SK-N-SH (cell line): ENCODE measurements around the gene RELB. TPM values are rescaled to one million over a fixed set of nuclear protein-coding genes. Genes with fewer than 3 reads are reported as not detected.

Experiments used
- CTCF ChIA-PET: fragments of 300-600, 350-600 bp; formaldehyde crosslinking; extraction: SDS; loops from one replicate; lab custom pipeline; 2021; lab: Yijun Ruan, JAX
- POLR2A ChIA-PET: fragments of 350-600 bp; sonication (Branson Sonifier 250); formaldehyde crosslinking; extraction: SDS; loops from one replicate; lab custom pipeline; 2020; ENCODE audit warnings: antibody characterized with exemption, inconsistent platforms; lab: Yijun Ruan, JAX
- DNase-seq: peaks from one replicate; pipeline ENCODE4 v3.0.0; 2012
- H2AFZ ChIP-seq: fragments of 200-600 bp; sonication (generic); 2 replicates; pipeline ENCODE4 v1.8.1; 2016; ENCODE audit warnings: antibody characterized with exemption, mild to moderate bottlenecking, low read depth
- H3F3A ChIP-seq: fragments of 200-600 bp; sonication (generic); replicated peaks from 2 replicates; pipeline ENCODE3; 2016; ENCODE audit warnings: antibody characterized with exemption, mild to moderate bottlenecking; ENCODE audit not compliant: insufficient read depth
- H3K27ac ChIP-seq, 2 experiments: fragments of 200-500 bp in 1 of 2; fragments of 200-600 bp in 1 of 2; sonication (Bioruptor generic) in 1 of 2; sonication (generic), shearing (Covaris generic) in 1 of 2; 2 replicates each; pipeline versions ENCODE4 v1.5.1 to v1.6.1; 2014 to 2016; ENCODE audit warnings: low read depth in 2 of 2, inconsistent platforms in 1 of 2, low read length in 1 of 2, mild to moderate bottlenecking in 1 of 2, mixed read lengths in 1 of 2
- H3K27me3 ChIP-seq: fragments of 200-600 bp; sonication (generic), shearing (Covaris generic); 2 replicates; pipeline ENCODE4 v1.6.1; 2016; ENCODE audit warnings: mixed run types; ENCODE audit not compliant: insufficient read depth
- H3K36me3 ChIP-seq, 2 experiments: fragments of 200-500 bp in 1 of 2; fragments of 200-600 bp in 1 of 2; sonication (Bioruptor generic) in 1 of 2; sonication (generic) in 1 of 2; replicated peaks in 1 of 2; 2 replicates each; pipeline versions ENCODE3 to v1.5.1; 2014 to 2016; ENCODE audit warnings: low read length in 1 of 2, mild to moderate bottlenecking in 1 of 2; ENCODE audit not compliant: insufficient read depth in 2 of 2, control insufficient read depth in 1 of 2
- H3K4me1 ChIP-seq, 2 experiments: fragments of 200-500 bp in 1 of 2; fragments of 200-600 bp in 1 of 2; sonication (Bioruptor generic) in 1 of 2; sonication (generic), shearing (Covaris generic) in 1 of 2; 2 replicates each; pipeline versions ENCODE4 v1.5.1 to v1.6.1; 2014 to 2016; ENCODE audit warnings: low read depth in 1 of 2, low read length in 1 of 2, mixed run types in 1 of 2; ENCODE audit not compliant: insufficient read depth in 2 of 2, control insufficient read depth in 1 of 2
- H3K4me2 ChIP-seq: fragments of 200-600 bp; sonication (generic), shearing (Covaris generic); 2 replicates; pipeline ENCODE4 v1.6.1; 2017; ENCODE audit warnings: mixed run types
- H3K4me3 ChIP-seq, 2 experiments: fragments of 200-500 bp in 1 of 2; fragments of 200-600 bp in 1 of 2; sonication (Bioruptor generic) in 1 of 2; sonication (generic), shearing (Covaris generic) in 1 of 2; 2 replicates each; pipeline versions ENCODE4 v1.5.1 to v1.8.1; 2014 to 2016; ENCODE audit warnings: low read depth in 2 of 2, inconsistent platforms in 1 of 2, low read length in 1 of 2, mild to moderate bottlenecking in 1 of 2, mixed read lengths in 1 of 2, moderate library complexity in 1 of 2
- H3K79me2 ChIP-seq: fragments of 200-600 bp; sonication (generic); 2 replicates; pipeline ENCODE4 v1.8.1; 2017; ENCODE audit warnings: mild to moderate bottlenecking; ENCODE audit not compliant: insufficient read depth
- H3K9ac ChIP-seq: fragments of 200-600 bp; sonication (generic); 2 replicates; pipeline ENCODE4 v1.6.1; 2017; ENCODE audit warnings: mixed run types
- H3K9me2 ChIP-seq: fragments of 200-600 bp; sonication (generic); 2 replicates; pipeline ENCODE4 v1.6.1; 2017; ENCODE audit warnings: mixed run types
- H3K9me3 ChIP-seq: fragments of 200-600 bp; sonication (generic); 2 replicates; pipeline ENCODE4 v1.6.1; 2017; ENCODE audit warnings: mixed run types, mild to moderate bottlenecking, moderate library complexity
- H4K20me1 ChIP-seq: fragments of 200-600 bp; sonication (generic); 2 replicates; pipeline ENCODE4 v1.6.1; 2017; ENCODE audit warnings: mild to moderate bottlenecking, mixed run types; ENCODE audit not compliant: insufficient read depth
- CHD2 ChIP-seq: fragments of 150-350 bp; IDR thresholded peaks from 2 replicates; pipeline ENCODE4 v1.6.1; 2018; ENCODE audit warnings: low read length; ENCODE audit not compliant: partially characterized antibody
- FOXM1 ChIP-seq: IDR thresholded peaks from 2 replicates; pipeline ENCODE4 v1.4.0; 2012; ENCODE audit warnings: low read depth, mild to moderate bottlenecking
- JUND ChIP-seq: IDR thresholded peaks from 2 replicates; pipeline ENCODE4 v1.4.0; 2012
- MEF2A ChIP-seq: IDR thresholded peaks from 2 replicates; pipeline ENCODE4 v1.4.0; 2012; ENCODE audit warnings: low read depth, borderline replicate concordance
- MXI1 ChIP-seq: IDR thresholded peaks from 2 replicates; pipeline ENCODE4 v1.6.1; 2012; ENCODE audit warnings: mild to moderate bottlenecking, low read depth, low read length, improper control_type of control experiment
- NFIC ChIP-seq: IDR thresholded peaks from 2 replicates; pipeline ENCODE4 v1.4.0; 2012; ENCODE audit warnings: borderline replicate concordance
- NRF1 ChIP-seq: IDR thresholded peaks from 2 replicates; pipeline ENCODE4 v1.6.1; 2012; ENCODE audit warnings: low read depth, mild to moderate bottlenecking, low read length
- RAD21 ChIP-seq: IDR thresholded peaks from 2 replicates; pipeline ENCODE4 v1.6.1; 2012; ENCODE audit warnings: mild to moderate bottlenecking, low read length
- RXRA ChIP-seq: IDR thresholded peaks from 2 replicates; pipeline ENCODE4 v1.4.0; 2012; ENCODE audit warnings: low read depth, mild to moderate bottlenecking, borderline replicate concordance
- SIN3A ChIP-seq: IDR thresholded peaks from 2 replicates; pipeline ENCODE4 v1.6.1; 2012; ENCODE audit warnings: low read depth, mild to moderate bottlenecking, low read length, moderate library complexity, borderline replicate concordance
- TCF12 ChIP-seq: IDR thresholded peaks from 2 replicates; pipeline ENCODE4 v1.4.0; 2012
- WGBS: methylation state at CpG from one replicate; pipeline ENCODE4 v1.1.6; 2017; ENCODE audit warnings: low lambda C conversion rate; 5-methylcytosine and 5-hydroxymethylcytosine counted together
- polyA plus RNA-seq, 3 experiments: library from polyadenylated mRNA; depleted of rRNA; stranded (reverse); fragments of >200 nt; gene quantifications; 2 replicates each; pipeline ENCODE4 v1.2.3, GENCODE V29; 2012
- TF ChIP-seq, protein P1 (sequence below): IDR thresholded peaks from 2 replicates; pipeline ENCODE4 v1.4.0; 2012; ENCODE audit warnings: low read depth
- TF ChIP-seq, protein P2 (sequence below): fragments of 150-350 bp; IDR thresholded peaks from 2 replicates; pipeline ENCODE4 v1.6.1; 2016; ENCODE audit warnings: mild to moderate bottlenecking, low read depth, low read length
- TF ChIP-seq, protein P3 (sequence below): IDR thresholded peaks from 2 replicates; pipeline ENCODE4 v1.4.0; 2012; ENCODE audit warnings: low read depth, borderline replicate concordance
- TF ChIP-seq, protein P4 (sequence below): IDR thresholded peaks from 2 replicates; pipeline ENCODE4 v1.6.1; 2012; ENCODE audit warnings: mild to moderate bottlenecking, low read depth, low read length, moderate library complexity

The RELB gene
- polyA plus RNA-seq, 1 of the 3 experiments (the other 2 are of a cell fraction): 12.6 TPM

DNA sequence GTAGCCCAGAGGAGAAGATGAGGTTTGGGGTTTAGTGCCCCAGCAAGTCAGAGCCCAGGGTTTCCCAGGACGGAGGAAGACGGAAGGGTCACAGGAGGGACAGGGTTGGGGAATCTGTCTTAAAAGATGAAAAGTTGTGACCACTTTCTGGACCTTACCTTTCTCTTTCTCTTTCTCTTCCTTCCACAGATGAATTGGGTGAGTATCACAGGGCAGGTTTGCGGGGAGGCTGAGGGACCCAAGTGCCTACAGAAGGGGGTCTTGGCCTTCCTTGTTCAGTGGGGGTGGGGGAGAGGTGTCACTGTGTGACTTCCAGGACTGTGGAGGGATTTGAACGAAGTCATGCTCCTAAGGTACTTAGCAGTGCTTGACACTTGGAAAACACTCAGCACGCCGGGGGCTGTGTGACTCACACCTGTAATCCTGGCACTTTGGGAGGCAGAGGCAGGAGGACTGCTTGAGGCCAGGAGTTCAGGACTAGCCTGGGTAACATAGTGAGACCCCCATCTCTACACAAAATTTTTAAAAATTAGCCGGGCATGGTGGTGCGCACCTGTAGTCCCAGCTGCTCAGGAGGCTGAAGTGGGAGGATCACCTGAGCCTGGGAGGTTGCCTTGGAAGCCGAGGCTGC lies 8.5 kb downstream of the RELB start:
- no peak overlapping the region for H3K4me2 ChIP-seq
- H3K9me3 ChIP-seq: no peaks in the 10 kb centered on the region
- peaks cover 0 to 6% of the 10 kb centered on the region in 2 experiments for H3K36me3 ChIP-seq
- no peaks in the 10 kb centered on the region for H3F3A ChIP-seq
- H3K79me2 ChIP-seq: no peaks in the 10 kb centered on the region
- ChIA-PET POLR2A (no interaction called here), CTCF (interaction anchor here (0.7 kb wide), 1 partner anchor 58 kb away, joined by 3 read pairs; no protein-coding TSS in a partner anchor)
- no peak overlapping the region for H3K9ac ChIP-seq
- no peaks in the 10 kb centered on the region for H4K20me1 ChIP-seq
- TF ChIP-seq MXI1: no peak
- TF ChIP-seq, protein P1, sequence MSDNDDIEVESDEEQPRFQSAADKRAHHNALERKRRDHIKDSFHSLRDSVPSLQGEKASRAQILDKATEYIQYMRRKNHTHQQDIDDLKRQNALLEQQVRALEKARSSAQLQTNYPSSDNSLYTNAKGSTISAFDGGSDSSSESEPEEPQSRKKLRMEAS: no peak
- TF ChIP-seq RXRA: no peak
- TF ChIP-seq NRF1: no peak
- TF ChIP-seq, protein P2, sequence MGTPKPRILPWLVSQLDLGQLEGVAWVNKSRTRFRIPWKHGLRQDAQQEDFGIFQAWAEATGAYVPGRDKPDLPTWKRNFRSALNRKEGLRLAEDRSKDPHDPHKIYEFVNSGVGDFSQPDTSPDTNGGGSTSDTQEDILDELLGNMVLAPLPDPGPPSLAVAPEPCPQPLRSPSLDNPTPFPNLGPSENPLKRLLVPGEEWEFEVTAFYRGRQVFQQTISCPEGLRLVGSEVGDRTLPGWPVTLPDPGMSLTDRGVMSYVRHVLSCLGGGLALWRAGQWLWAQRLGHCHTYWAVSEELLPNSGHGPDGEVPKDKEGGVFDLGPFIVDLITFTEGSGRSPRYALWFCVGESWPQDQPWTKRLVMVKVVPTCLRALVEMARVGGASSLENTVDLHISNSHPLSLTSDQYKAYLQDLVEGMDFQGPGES: no peak
- TF ChIP-seq TCF12: no peak
- no peak for TF ChIP-seq RAD21
- no peak for TF ChIP-seq NFIC
- no peak for TF ChIP-seq MEF2A
- no peak for TF ChIP-seq FOXM1
- TF ChIP-seq, protein P3, sequence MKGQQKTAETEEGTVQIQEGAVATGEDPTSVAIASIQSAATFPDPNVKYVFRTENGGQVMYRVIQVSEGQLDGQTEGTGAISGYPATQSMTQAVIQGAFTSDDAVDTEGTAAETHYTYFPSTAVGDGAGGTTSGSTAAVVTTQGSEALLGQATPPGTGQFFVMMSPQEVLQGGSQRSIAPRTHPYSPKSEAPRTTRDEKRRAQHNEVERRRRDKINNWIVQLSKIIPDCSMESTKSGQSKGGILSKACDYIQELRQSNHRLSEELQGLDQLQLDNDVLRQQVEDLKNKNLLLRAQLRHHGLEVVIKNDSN: no peak
- TF ChIP-seq CHD2: no peak
- no peak for TF ChIP-seq JUND
- TF ChIP-seq SIN3A: no peak
- TF ChIP-seq, protein P4, sequence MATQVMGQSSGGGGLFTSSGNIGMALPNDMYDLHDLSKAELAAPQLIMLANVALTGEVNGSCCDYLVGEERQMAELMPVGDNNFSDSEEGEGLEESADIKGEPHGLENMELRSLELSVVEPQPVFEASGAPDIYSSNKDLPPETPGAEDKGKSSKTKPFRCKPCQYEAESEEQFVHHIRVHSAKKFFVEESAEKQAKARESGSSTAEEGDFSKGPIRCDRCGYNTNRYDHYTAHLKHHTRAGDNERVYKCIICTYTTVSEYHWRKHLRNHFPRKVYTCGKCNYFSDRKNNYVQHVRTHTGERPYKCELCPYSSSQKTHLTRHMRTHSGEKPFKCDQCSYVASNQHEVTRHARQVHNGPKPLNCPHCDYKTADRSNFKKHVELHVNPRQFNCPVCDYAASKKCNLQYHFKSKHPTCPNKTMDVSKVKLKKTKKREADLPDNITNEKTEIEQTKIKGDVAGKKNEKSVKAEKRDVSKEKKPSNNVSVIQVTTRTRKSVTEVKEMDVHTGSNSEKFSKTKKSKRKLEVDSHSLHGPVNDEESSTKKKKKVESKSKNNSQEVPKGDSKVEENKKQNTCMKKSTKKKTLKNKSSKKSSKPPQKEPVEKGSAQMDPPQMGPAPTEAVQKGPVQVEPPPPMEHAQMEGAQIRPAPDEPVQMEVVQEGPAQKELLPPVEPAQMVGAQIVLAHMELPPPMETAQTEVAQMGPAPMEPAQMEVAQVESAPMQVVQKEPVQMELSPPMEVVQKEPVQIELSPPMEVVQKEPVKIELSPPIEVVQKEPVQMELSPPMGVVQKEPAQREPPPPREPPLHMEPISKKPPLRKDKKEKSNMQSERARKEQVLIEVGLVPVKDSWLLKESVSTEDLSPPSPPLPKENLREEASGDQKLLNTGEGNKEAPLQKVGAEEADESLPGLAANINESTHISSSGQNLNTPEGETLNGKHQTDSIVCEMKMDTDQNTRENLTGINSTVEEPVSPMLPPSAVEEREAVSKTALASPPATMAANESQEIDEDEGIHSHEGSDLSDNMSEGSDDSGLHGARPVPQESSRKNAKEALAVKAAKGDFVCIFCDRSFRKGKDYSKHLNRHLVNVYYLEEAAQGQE: no peak
- H3K27me3 ChIP-seq: no peaks in the 10 kb centered on the region
- no peak overlapping the region for H2AFZ ChIP-seq
- H3K27ac ChIP-seq: no peak overlapping the region
- H3K9me2 ChIP-seq: no peaks in the 10 kb centered on the region
- H3K4me1 ChIP-seq: no peaks in the 10 kb centered on the region
- H3K4me3 ChIP-seq: no peak overlapping the region
- 94% methylated on average over 7 of the region's 9 CpGs for WGBS
- DNase-seq: no peak
